HCT116 (cell line): ENCODE data around the gene FRMD4A. TPM values are rescaled to one million over a fixed set of nuclear protein-coding genes. Genes with fewer than 3 reads are reported as not detected.

ENCODE experiments used
- ATAC-seq: fragments of 200-7000 bp; cut with Tn5 transposase; 2 replicates; pipeline ENCODE4 v1.9.1; 2020; ENCODE audit warnings: mild to moderate bottlenecking, moderate library complexity
- BruUV-seq: library from RNA; stranded (reverse); fragments of 400-500 nt; replicated peaks from 2 replicates; lab custom pipeline; 2021; lab: Mats Ljungman, UMichigan
- CTCF ChIA-PET: fragments of 300-600 bp; sonication (Branson Sonifier 250); formaldehyde crosslinking; loops from one replicate; lab custom pipeline; 2021; ENCODE audit warnings: antibody characterized with exemption; lab: Charles Lee
- POLR2A ChIA-PET: fragments of 300-600, 350-600 bp; sonication (Branson Sonifier 250); formaldehyde crosslinking; loops from one replicate; lab custom pipeline; 2021; ENCODE audit warnings: antibody characterized with exemption; lab: Charles Lee
- RAD21 ChIA-PET, 2 experiments: fragments of 300-600 bp; sonication (Branson Sonifier 250); formaldehyde crosslinking; loops; one replicate each; lab custom pipeline; 2023; ENCODE audit warnings: low total read pairs in 2 of 2; ENCODE audit not compliant: uncharacterized antibody in 2 of 2, unreplicated experiment in 2 of 2, low non-redundant PET in 1 of 2; lab: Charles Lee
- DNase-seq: peaks from one replicate; pipeline ENCODE4 v3.0.0-alpha.2; 2010; ENCODE audit warnings: low read depth, low spot score
- H2AFZ ChIP-seq: fragments of 200-600 bp; shearing (Covaris generic), sonication (generic); 2 replicates; pipeline ENCODE4 v1.6.1; 2017; ENCODE audit warnings: low read depth, mixed run types, mixed read lengths, antibody characterized with exemption, low read length; ENCODE audit not compliant: poor library complexity, severe bottlenecking
- H3K27ac ChIP-seq: 2 replicates; pipeline ENCODE4 v1.5.1; 2012; ENCODE audit warnings: low read depth, low read length
- H3K27me3 ChIP-seq: fragments of 200-600 bp; sonication (generic); 2 replicates; pipeline ENCODE4 v1.6.1; 2016; ENCODE audit warnings: mixed run types, low read length, mixed read lengths; ENCODE audit not compliant: insufficient read depth
- H3K36me3 ChIP-seq, 2 experiments: fragments of 200-500 bp in 1 of 2; fragments of 200-600 bp in 1 of 2; sonication (Bioruptor generic) in 1 of 2; sonication (generic) in 1 of 2; 2 replicates each; pipeline versions ENCODE4 v1.5.1 to v1.6.1; 2014 to 2016; ENCODE audit warnings: low read length in 2 of 2, inconsistent platforms in 1 of 2, mixed read lengths in 1 of 2, mixed run types in 1 of 2; ENCODE audit not compliant: insufficient read depth in 2 of 2, control insufficient read depth in 1 of 2
- H3K4me1 ChIP-seq, 2 experiments: fragments of 200-600 bp in 1 of 2; sonication (generic) in 1 of 2; 2 replicates each; pipeline versions ENCODE4 v1.5.1 to v1.6.1; 2012 to 2017; ENCODE audit warnings: low read length in 2 of 2, inconsistent platforms in 1 of 2, mild to moderate bottlenecking in 1 of 2, mixed read lengths in 1 of 2, mixed run types in 1 of 2, moderate library complexity in 1 of 2; ENCODE audit not compliant: insufficient read depth in 2 of 2, control insufficient read depth in 1 of 2
- H3K4me2 ChIP-seq: fragments of 200-600 bp; sonication (generic); 2 replicates; pipeline ENCODE4 v1.6.1; 2017; ENCODE audit warnings: mixed run types, low read length, mixed read lengths
- H3K4me3 ChIP-seq, 2 experiments: fragments of 200-600 bp in 1 of 2; sonication (generic) in 1 of 2; replicated peaks in 1 of 2; 2 replicates each; pipeline ENCODE4 v1.5.1; 2011 to 2016; ENCODE audit warnings: low read length in 2 of 2, control low read depth in 1 of 2, low read depth in 1 of 2, mild to moderate bottlenecking in 1 of 2, mixed read lengths in 1 of 2, mixed run types in 1 of 2
- H3K79me2 ChIP-seq: fragments of 200-600 bp; sonication (generic); 2 replicates; pipeline ENCODE4 v1.6.1; 2017; ENCODE audit warnings: mild to moderate bottlenecking, mixed run types, low read length, moderate library complexity, mixed read lengths; ENCODE audit not compliant: insufficient read depth
- H3K9ac ChIP-seq: fragments of 200-600 bp; sonication (generic); 2 replicates; pipeline ENCODE4 v1.6.1; 2016; ENCODE audit warnings: low read length, mixed read lengths
- H3K9me2 ChIP-seq: fragments of 200-600 bp; sonication (generic), shearing (Covaris generic); 2 replicates; pipeline ENCODE4 v1.6.1; 2017; ENCODE audit warnings: mixed run types, mild to moderate bottlenecking, moderate library complexity; ENCODE audit not compliant: insufficient read depth
- H3K9me3 ChIP-seq, 2 experiments: fragments of 200-500 bp in 1 of 2; fragments of 200-600 bp in 1 of 2; sonication (Bioruptor generic) in 1 of 2; sonication (generic) in 1 of 2; 2 replicates each; pipeline ENCODE4 v1.6.1; 2014 to 2017; ENCODE audit warnings: low read length in 2 of 2, mixed read lengths in 2 of 2, inconsistent platforms in 1 of 2, low read depth in 1 of 2, mild to moderate bottlenecking in 1 of 2, mixed run types in 1 of 2, moderate library complexity in 1 of 2; ENCODE audit not compliant: control insufficient read depth in 1 of 2, insufficient read depth in 1 of 2
- H4K20me1 ChIP-seq: fragments of 200-600 bp; sonication (generic), shearing (Covaris generic); 2 replicates; pipeline ENCODE4 v1.6.1; 2017; ENCODE audit warnings: mixed run types, mild to moderate bottlenecking, moderate library complexity; ENCODE audit not compliant: insufficient read depth
- CBX3 ChIP-seq: IDR thresholded peaks from 2 replicates; pipeline ENCODE4 v1.6.1; 2012; ENCODE audit warnings: low read depth
- CEBPB ChIP-seq: IDR thresholded peaks from 2 replicates; pipeline ENCODE4 v1.6.1; 2012; ENCODE audit warnings: low read depth
- EGR1 ChIP-seq: IDR thresholded peaks from 2 replicates; pipeline ENCODE4 v1.6.1; 2012; ENCODE audit warnings: low read depth
- ELF1 ChIP-seq: IDR thresholded peaks from 2 replicates; pipeline ENCODE4 v1.6.1; 2012; ENCODE audit warnings: low read depth, borderline replicate concordance
- EZH2 ChIP-seq: fragments of 200-600 bp; sonication (generic); IDR thresholded peaks from 2 replicates; pipeline ENCODE4 v1.6.1; 2017; ENCODE audit warnings: antibody characterized with exemption, mixed run types
- EZH2phosphoT487 ChIP-seq: fragments of 200-600 bp; IDR thresholded peaks from 2 replicates; pipeline ENCODE4 v1.6.1; 2018; ENCODE audit warnings: antibody characterized with exemption, borderline replicate concordance
- FOSL1 ChIP-seq: IDR thresholded peaks from 2 replicates; pipeline ENCODE4 v1.6.1; 2012; ENCODE audit warnings: low read depth
- JUND ChIP-seq: IDR thresholded peaks from 2 replicates; pipeline ENCODE4 v1.6.1; 2012
- POLR2A ChIP-seq: IDR thresholded peaks from 2 replicates; pipeline ENCODE4 v1.7.0; 2011; ENCODE audit warnings: borderline replicate concordance; ENCODE audit not compliant: insufficient read depth, insufficient read length; ENCODE audit errors: extremely low read depth
- POLR2AphosphoS5 ChIP-seq: IDR thresholded peaks from 2 replicates; pipeline ENCODE4 v1.6.1; 2011; ENCODE audit warnings: mild to moderate bottlenecking, low read depth, low read length, moderate library complexity
- RAD21 ChIP-seq: IDR thresholded peaks from 2 replicates; pipeline ENCODE4 v1.6.1; 2012; ENCODE audit warnings: low read depth, mild to moderate bottlenecking
- SP1 ChIP-seq: IDR thresholded peaks from 2 replicates; pipeline ENCODE4 v1.6.1; 2012; ENCODE audit warnings: low read depth
- TCF7L2 ChIP-seq: IDR thresholded peaks from 2 replicates; pipeline ENCODE4 v1.7.0; 2011; ENCODE audit warnings: borderline replicate concordance, inconsistent platforms; ENCODE audit not compliant: insufficient read depth, insufficient read length; ENCODE audit errors: extremely low read depth
- YY1 ChIP-seq: IDR thresholded peaks from 2 replicates; pipeline ENCODE4 v1.6.1; 2011; ENCODE audit warnings: low read length, low read depth, moderate library complexity, mild to moderate bottlenecking; ENCODE audit not compliant: insufficient replicate concordance; ENCODE audit errors: extremely low read depth
- ZFX ChIP-seq: fragments of 450-650 bp; IDR thresholded peaks from 2 replicates; pipeline ENCODE4 v1.6.1; 2017
- ZNF274 ChIP-seq: fragments of 200-500 bp; sonication (Bioruptor generic); IDR thresholded peaks from 2 replicates; pipeline ENCODE4 v1.6.1; 2014; ENCODE audit warnings: mild to moderate bottlenecking, low read depth, low read length, inconsistent platforms
- intact Hi-C: fragments of 100-400 bp; cut with micrococcal nuclease; formaldehyde crosslinking; loops from 2 replicates; pipeline ENCODE4 v1.10.0; 2022
- total RNA-seq: library from RNA; stranded (reverse); gene quantifications from one replicate; pipeline ENCODE4 v1.2.1, GENCODE V29; 2021; ENCODE audit not compliant: unreplicated experiment
- TF ChIP-seq, protein P1 (sequence below): IDR thresholded peaks from 2 replicates; pipeline ENCODE4 v1.6.1; 2012
- TF ChIP-seq, protein P2 (sequence below): IDR thresholded peaks from 2 replicates; pipeline ENCODE4 v1.6.1; 2012; ENCODE audit warnings: low read depth
- TF ChIP-seq, protein P3 (sequence below): IDR thresholded peaks from 2 replicates; pipeline ENCODE4 v1.6.1; 2012
- TF ChIP-seq, protein P4 (sequence below), 3 experiments: fragments of 200-600 bp in 1 of 3; sonication (generic) in 1 of 3; IDR thresholded peaks in 2 of 3; conservative IDR thresholded peaks in 1 of 3; 2 replicates each; pipeline ENCODE4 v1.5.1; 2012 to 2017; ENCODE audit warnings: low read depth in 2 of 3, low read length in 2 of 3, antibody characterized with exemption in 1 of 3, borderline replicate concordance in 1 of 3, control low read depth in 1 of 3, mild to moderate bottlenecking in 1 of 3, mixed read lengths in 1 of 3, mixed run types in 1 of 3, moderate library complexity in 1 of 3; ENCODE audit not compliant: insufficient read depth in 1 of 3

Gene FRMD4A
- total RNA-seq, 1 experiment from 2014 or later = 0.20 TPM

DNA sequence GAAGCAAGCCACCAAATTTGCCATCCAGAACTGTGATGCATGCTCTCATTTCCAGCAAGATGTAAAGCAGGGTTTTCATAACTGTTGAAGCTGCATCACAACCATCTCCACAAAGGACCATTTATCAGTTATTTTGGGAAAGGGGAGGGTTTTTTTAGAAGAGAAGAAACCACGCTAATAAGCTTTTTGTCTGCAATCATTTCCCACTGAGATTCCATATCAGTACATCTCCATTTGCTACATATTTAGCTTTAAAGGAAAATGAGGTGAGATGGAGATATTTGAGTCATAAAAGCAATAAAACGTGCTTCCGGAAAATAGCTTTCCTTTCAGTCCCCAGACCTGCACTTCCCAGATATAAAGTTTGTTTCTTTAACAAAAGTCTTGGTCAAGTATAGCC lies 258.2 kb downstream of the FRMD4A start:
- TF ChIP-seq, protein P1, sequence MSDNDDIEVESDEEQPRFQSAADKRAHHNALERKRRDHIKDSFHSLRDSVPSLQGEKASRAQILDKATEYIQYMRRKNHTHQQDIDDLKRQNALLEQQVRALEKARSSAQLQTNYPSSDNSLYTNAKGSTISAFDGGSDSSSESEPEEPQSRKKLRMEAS = no peak
- TF ChIP-seq POLR2AphosphoS5 (no peak), ELF1 (no peak), FOSL1 (no peak), YY1 (no peak), EZH2phosphoT487 (no peak), JUND (no peak), CBX3 (no peak), ZFX (no peak), EGR1 (no peak), POLR2A (no peak), EZH2 (no peak), ZNF274 (no peak), RAD21 (no peak), SP1 (no peak), CEBPB (no peak), TCF7L2 (no peak)
- TF ChIP-seq, protein P2, sequence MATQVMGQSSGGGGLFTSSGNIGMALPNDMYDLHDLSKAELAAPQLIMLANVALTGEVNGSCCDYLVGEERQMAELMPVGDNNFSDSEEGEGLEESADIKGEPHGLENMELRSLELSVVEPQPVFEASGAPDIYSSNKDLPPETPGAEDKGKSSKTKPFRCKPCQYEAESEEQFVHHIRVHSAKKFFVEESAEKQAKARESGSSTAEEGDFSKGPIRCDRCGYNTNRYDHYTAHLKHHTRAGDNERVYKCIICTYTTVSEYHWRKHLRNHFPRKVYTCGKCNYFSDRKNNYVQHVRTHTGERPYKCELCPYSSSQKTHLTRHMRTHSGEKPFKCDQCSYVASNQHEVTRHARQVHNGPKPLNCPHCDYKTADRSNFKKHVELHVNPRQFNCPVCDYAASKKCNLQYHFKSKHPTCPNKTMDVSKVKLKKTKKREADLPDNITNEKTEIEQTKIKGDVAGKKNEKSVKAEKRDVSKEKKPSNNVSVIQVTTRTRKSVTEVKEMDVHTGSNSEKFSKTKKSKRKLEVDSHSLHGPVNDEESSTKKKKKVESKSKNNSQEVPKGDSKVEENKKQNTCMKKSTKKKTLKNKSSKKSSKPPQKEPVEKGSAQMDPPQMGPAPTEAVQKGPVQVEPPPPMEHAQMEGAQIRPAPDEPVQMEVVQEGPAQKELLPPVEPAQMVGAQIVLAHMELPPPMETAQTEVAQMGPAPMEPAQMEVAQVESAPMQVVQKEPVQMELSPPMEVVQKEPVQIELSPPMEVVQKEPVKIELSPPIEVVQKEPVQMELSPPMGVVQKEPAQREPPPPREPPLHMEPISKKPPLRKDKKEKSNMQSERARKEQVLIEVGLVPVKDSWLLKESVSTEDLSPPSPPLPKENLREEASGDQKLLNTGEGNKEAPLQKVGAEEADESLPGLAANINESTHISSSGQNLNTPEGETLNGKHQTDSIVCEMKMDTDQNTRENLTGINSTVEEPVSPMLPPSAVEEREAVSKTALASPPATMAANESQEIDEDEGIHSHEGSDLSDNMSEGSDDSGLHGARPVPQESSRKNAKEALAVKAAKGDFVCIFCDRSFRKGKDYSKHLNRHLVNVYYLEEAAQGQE = no peak
- TF ChIP-seq, protein P3, sequence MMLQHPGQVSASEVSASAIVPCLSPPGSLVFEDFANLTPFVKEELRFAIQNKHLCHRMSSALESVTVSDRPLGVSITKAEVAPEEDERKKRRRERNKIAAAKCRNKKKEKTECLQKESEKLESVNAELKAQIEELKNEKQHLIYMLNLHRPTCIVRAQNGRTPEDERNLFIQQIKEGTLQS = no peak
- TF ChIP-seq, protein P4, sequence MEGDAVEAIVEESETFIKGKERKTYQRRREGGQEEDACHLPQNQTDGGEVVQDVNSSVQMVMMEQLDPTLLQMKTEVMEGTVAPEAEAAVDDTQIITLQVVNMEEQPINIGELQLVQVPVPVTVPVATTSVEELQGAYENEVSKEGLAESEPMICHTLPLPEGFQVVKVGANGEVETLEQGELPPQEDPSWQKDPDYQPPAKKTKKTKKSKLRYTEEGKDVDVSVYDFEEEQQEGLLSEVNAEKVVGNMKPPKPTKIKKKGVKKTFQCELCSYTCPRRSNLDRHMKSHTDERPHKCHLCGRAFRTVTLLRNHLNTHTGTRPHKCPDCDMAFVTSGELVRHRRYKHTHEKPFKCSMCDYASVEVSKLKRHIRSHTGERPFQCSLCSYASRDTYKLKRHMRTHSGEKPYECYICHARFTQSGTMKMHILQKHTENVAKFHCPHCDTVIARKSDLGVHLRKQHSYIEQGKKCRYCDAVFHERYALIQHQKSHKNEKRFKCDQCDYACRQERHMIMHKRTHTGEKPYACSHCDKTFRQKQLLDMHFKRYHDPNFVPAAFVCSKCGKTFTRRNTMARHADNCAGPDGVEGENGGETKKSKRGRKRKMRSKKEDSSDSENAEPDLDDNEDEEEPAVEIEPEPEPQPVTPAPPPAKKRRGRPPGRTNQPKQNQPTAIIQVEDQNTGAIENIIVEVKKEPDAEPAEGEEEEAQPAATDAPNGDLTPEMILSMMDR (IDR thresholded peaks at IDR 0.05 in 2 of 3, conservative IDR thresholded peaks at IDR 0.05 in 1 of 3; ENCODE audit: borderline replicate concordance in 1 of 3, insufficient read depth in 1 of 3, low read depth in 2 of 3, low read length in 2 of 3) = no peak
- TF ChIP-seq, all 23 proteins: peak for 0
- no peaks in the 10 kb centered on the region for H4K20me1 ChIP-seq
- no peak overlapping the region for H3K9ac ChIP-seq
- ChIA-PET RAD21 (no interaction called here), CTCF (no interaction called here), POLR2A (no interaction called here)
- intact Hi-C loops = no loop called here
- ATAC-seq = no peak
- H2AFZ ChIP-seq = no peak overlapping the region
- H3K27me3 ChIP-seq = peaks cover 26% of the 10 kb centered on the region
- H3K9me3 ChIP-seq = no peaks in the 10 kb centered on the region
- H3K9me2 ChIP-seq = no peaks in the 10 kb centered on the region
- H3K27ac ChIP-seq = no peak overlapping the region
- BruUV-seq = no TSS peak
- no peaks in the 10 kb centered on the region for H3K79me2 ChIP-seq
- no peak overlapping the region for H3K4me2 ChIP-seq
- no peak overlapping the region for H3K4me3 ChIP-seq
- peaks cover 6 to 10% of the 10 kb centered on the region in 2 experiments; a peak in 2 of 4 replicates for H3K4me1 ChIP-seq
- no peak for DNase-seq
- H3K36me3 ChIP-seq = no peaks in the 10 kb centered on the region
